Measurements from ENCODE around the gene ODF2.

The ODF2 gene

GRCh38 chr9:128428644-128429512 lies 26.9 kb upstream of the ODF2 start:
- no peak overlapping the region for H3K4me3 ChIP-seq (ENCODE audit: control insufficient read depth, low read depth, low read length)
- TF ChIP-seq, protein P1, sequence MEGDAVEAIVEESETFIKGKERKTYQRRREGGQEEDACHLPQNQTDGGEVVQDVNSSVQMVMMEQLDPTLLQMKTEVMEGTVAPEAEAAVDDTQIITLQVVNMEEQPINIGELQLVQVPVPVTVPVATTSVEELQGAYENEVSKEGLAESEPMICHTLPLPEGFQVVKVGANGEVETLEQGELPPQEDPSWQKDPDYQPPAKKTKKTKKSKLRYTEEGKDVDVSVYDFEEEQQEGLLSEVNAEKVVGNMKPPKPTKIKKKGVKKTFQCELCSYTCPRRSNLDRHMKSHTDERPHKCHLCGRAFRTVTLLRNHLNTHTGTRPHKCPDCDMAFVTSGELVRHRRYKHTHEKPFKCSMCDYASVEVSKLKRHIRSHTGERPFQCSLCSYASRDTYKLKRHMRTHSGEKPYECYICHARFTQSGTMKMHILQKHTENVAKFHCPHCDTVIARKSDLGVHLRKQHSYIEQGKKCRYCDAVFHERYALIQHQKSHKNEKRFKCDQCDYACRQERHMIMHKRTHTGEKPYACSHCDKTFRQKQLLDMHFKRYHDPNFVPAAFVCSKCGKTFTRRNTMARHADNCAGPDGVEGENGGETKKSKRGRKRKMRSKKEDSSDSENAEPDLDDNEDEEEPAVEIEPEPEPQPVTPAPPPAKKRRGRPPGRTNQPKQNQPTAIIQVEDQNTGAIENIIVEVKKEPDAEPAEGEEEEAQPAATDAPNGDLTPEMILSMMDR (conservative IDR thresholded peaks at IDR 0.05; ENCODE audit: control insufficient read depth, insufficient read depth, low read depth, low read length) = no peak
- DNase-seq (ENCODE audit: low read depth) = peak; percentile 68

GRCh38 chr9:128429513-128430086 lies 26.2 kb upstream of the ODF2 start:
- TF ChIP-seq, protein P1 (conservative IDR thresholded peaks at IDR 0.05; ENCODE audit: control insufficient read depth, insufficient read depth, low read depth, low read length) = no peak
- DNase-seq (ENCODE audit: low read depth) = no peak
- H3K4me3 ChIP-seq (ENCODE audit: control insufficient read depth, low read depth, low read length) = no peak overlapping the region

- TF ChIP-seq, protein P1 (conservative IDR thresholded peaks at IDR 0.05; ENCODE audit: control insufficient read depth, insufficient read depth, low read depth, low read length) = no peak
- no peak overlapping the region for H3K4me3 ChIP-seq (ENCODE audit: control insufficient read depth, low read depth, low read length)
- DNase-seq (ENCODE audit: low read depth) = no peak
Measured at GRCh38 chr9:128431207-128431606, 24.6 kb upstream of the ODF2 start.

DNA sequence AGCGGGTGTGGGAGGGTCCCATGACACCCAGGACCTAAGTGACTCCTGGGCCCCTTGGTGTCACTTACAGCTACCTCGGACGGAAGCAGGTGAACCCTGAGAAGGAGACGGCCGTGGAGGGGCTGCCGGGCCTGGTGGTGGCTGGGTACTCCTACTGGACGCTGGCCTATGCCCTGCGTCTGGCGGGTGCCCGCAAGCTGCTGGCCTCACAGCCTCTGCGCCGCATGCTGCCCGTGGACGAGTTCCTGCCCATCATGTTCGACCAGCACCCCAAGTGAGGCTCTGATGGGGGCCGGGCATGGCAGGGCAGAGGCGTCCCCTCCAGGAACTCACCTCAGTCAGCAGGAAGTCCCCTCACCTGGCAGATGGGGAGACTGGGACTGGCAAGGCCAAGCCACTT lies 21.5 kb upstream of the ODF2 start:
- no peak for DNase-seq (ENCODE audit: low read depth)
- no peak overlapping the region for H3K4me3 ChIP-seq (ENCODE audit: control insufficient read depth, low read depth, low read length)
- TF ChIP-seq, protein P1 (conservative IDR thresholded peaks at IDR 0.05; ENCODE audit: control insufficient read depth, insufficient read depth, low read depth, low read length) = no peak

- TF ChIP-seq, protein P1 (conservative IDR thresholded peaks at IDR 0.05; ENCODE audit: control insufficient read depth, insufficient read depth, low read depth, low read length) = no peak
- H3K4me3 ChIP-seq (ENCODE audit: control insufficient read depth, low read depth, low read length) = no peak overlapping the region
- DNase-seq (ENCODE audit: low read depth) = no peak
Measured at GRCh38 chr9:128435611-128436010, 20.2 kb upstream of the ODF2 start.

DNA sequence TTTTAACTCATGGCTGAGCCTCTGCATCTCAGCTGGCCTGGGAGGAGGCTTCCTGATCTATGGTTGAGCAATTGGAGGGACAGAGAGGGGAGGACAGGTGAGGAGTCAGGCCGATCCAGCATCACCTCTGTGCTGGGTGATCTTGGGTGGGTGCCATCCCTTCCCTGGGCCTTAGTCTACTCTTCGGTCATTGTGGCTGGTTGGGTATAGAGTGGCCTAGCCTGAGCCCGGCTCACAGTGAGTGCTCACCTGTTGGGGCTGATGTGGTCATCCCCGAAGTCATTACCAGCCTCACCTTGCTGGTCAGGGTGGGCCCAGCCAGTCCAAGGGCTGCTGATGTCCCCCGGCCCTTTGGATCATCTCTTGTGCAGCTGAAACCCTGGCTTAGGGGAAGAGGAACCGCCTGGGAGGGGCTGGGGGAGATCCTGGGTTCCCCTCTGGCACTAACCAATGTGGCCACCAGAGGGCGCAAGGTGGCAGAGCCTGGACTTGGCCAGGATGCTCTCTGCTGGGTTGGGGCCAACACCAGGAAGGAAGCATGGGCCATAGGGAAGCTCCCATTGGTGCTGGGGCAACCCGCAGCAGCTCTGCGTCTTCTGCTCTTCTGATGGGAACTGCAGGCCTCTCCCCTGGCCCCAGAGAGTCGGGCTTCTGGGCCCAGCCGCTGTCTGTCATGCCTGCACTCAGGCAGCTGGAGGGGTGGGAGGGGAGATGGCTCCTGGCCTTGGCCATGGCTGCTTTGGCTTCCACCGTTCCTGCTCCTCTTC lies 17.3 kb upstream of the ODF2 start:
- TF ChIP-seq, protein P1 (conservative IDR thresholded peaks at IDR 0.05; ENCODE audit: control insufficient read depth, insufficient read depth, low read depth, low read length) = peak; percentile 96
- DNase-seq (ENCODE audit: low read depth) = peak; percentile 80
- no peak overlapping the region for H3K4me3 ChIP-seq (ENCODE audit: control insufficient read depth, low read depth, low read length)
